HCT116 (cell line): ENCODE data around the gene PLD1. TPM values are rescaled to one million over a fixed set of nuclear protein-coding genes. Genes with fewer than 3 reads are reported as not detected.

Experiments
- ATAC-seq: fragments of 200-7000 bp; cut with Tn5 transposase; 2 replicates; pipeline ENCODE4 v1.9.1; 2020; ENCODE audit warnings: mild to moderate bottlenecking, moderate library complexity
- BruUV-seq: library from RNA; stranded (reverse); fragments of 400-500 nt; replicated peaks from 2 replicates; lab custom pipeline; 2021; lab: Mats Ljungman, UMichigan
- CTCF ChIA-PET: fragments of 300-600 bp; sonication (Branson Sonifier 250); formaldehyde crosslinking; loops from one replicate; lab custom pipeline; 2021; ENCODE audit warnings: antibody characterized with exemption; lab: Charles Lee
- POLR2A ChIA-PET: fragments of 300-600, 350-600 bp; sonication (Branson Sonifier 250); formaldehyde crosslinking; loops from one replicate; lab custom pipeline; 2021; ENCODE audit warnings: antibody characterized with exemption; lab: Charles Lee
- RAD21 ChIA-PET, 2 experiments: fragments of 300-600 bp; sonication (Branson Sonifier 250); formaldehyde crosslinking; loops; one replicate each; lab custom pipeline; 2023; ENCODE audit warnings: low total read pairs in 2 of 2; ENCODE audit not compliant: uncharacterized antibody in 2 of 2, unreplicated experiment in 2 of 2, low non-redundant PET in 1 of 2; lab: Charles Lee
- DNase-seq: peaks from one replicate; pipeline ENCODE4 v3.0.0-alpha.2; 2010; ENCODE audit warnings: low read depth, low spot score
- H2AFZ ChIP-seq: fragments of 200-600 bp; shearing (Covaris generic), sonication (generic); 2 replicates; pipeline ENCODE4 v1.6.1; 2017; ENCODE audit warnings: low read depth, mixed run types, mixed read lengths, antibody characterized with exemption, low read length; ENCODE audit not compliant: poor library complexity, severe bottlenecking
- H3K27ac ChIP-seq: 2 replicates; pipeline ENCODE4 v1.5.1; 2012; ENCODE audit warnings: low read depth, low read length
- H3K27me3 ChIP-seq: fragments of 200-600 bp; sonication (generic); 2 replicates; pipeline ENCODE4 v1.6.1; 2016; ENCODE audit warnings: mixed run types, low read length, mixed read lengths; ENCODE audit not compliant: insufficient read depth
- H3K36me3 ChIP-seq, 2 experiments: fragments of 200-500 bp in 1 of 2; fragments of 200-600 bp in 1 of 2; sonication (Bioruptor generic) in 1 of 2; sonication (generic) in 1 of 2; 2 replicates each; pipeline versions ENCODE4 v1.5.1 to v1.6.1; 2014 to 2016; ENCODE audit warnings: low read length in 2 of 2, inconsistent platforms in 1 of 2, mixed read lengths in 1 of 2, mixed run types in 1 of 2; ENCODE audit not compliant: insufficient read depth in 2 of 2, control insufficient read depth in 1 of 2
- H3K4me1 ChIP-seq, 2 experiments: fragments of 200-600 bp in 1 of 2; sonication (generic) in 1 of 2; 2 replicates each; pipeline versions ENCODE4 v1.5.1 to v1.6.1; 2012 to 2017; ENCODE audit warnings: low read length in 2 of 2, inconsistent platforms in 1 of 2, mild to moderate bottlenecking in 1 of 2, mixed read lengths in 1 of 2, mixed run types in 1 of 2, moderate library complexity in 1 of 2; ENCODE audit not compliant: insufficient read depth in 2 of 2, control insufficient read depth in 1 of 2
- H3K4me2 ChIP-seq: fragments of 200-600 bp; sonication (generic); 2 replicates; pipeline ENCODE4 v1.6.1; 2017; ENCODE audit warnings: mixed run types, low read length, mixed read lengths
- H3K4me3 ChIP-seq, 2 experiments: fragments of 200-600 bp in 1 of 2; sonication (generic) in 1 of 2; replicated peaks in 1 of 2; 2 replicates each; pipeline ENCODE4 v1.5.1; 2011 to 2016; ENCODE audit warnings: low read length in 2 of 2, control low read depth in 1 of 2, low read depth in 1 of 2, mild to moderate bottlenecking in 1 of 2, mixed read lengths in 1 of 2, mixed run types in 1 of 2
- H3K79me2 ChIP-seq: fragments of 200-600 bp; sonication (generic); 2 replicates; pipeline ENCODE4 v1.6.1; 2017; ENCODE audit warnings: mild to moderate bottlenecking, mixed run types, low read length, moderate library complexity, mixed read lengths; ENCODE audit not compliant: insufficient read depth
- H3K9ac ChIP-seq: fragments of 200-600 bp; sonication (generic); 2 replicates; pipeline ENCODE4 v1.6.1; 2016; ENCODE audit warnings: low read length, mixed read lengths
- H3K9me2 ChIP-seq: fragments of 200-600 bp; sonication (generic), shearing (Covaris generic); 2 replicates; pipeline ENCODE4 v1.6.1; 2017; ENCODE audit warnings: mixed run types, mild to moderate bottlenecking, moderate library complexity; ENCODE audit not compliant: insufficient read depth
- H3K9me3 ChIP-seq, 2 experiments: fragments of 200-500 bp in 1 of 2; fragments of 200-600 bp in 1 of 2; sonication (Bioruptor generic) in 1 of 2; sonication (generic) in 1 of 2; 2 replicates each; pipeline ENCODE4 v1.6.1; 2014 to 2017; ENCODE audit warnings: low read length in 2 of 2, mixed read lengths in 2 of 2, inconsistent platforms in 1 of 2, low read depth in 1 of 2, mild to moderate bottlenecking in 1 of 2, mixed run types in 1 of 2, moderate library complexity in 1 of 2; ENCODE audit not compliant: control insufficient read depth in 1 of 2, insufficient read depth in 1 of 2
- H4K20me1 ChIP-seq: fragments of 200-600 bp; sonication (generic), shearing (Covaris generic); 2 replicates; pipeline ENCODE4 v1.6.1; 2017; ENCODE audit warnings: mixed run types, mild to moderate bottlenecking, moderate library complexity; ENCODE audit not compliant: insufficient read depth
- CBX3 ChIP-seq: IDR thresholded peaks from 2 replicates; pipeline ENCODE4 v1.6.1; 2012; ENCODE audit warnings: low read depth
- CEBPB ChIP-seq: IDR thresholded peaks from 2 replicates; pipeline ENCODE4 v1.6.1; 2012; ENCODE audit warnings: low read depth
- CTCF ChIP-seq, 3 experiments: fragments of 200-600 bp in 1 of 3; sonication (generic) in 1 of 3; IDR thresholded peaks in 2 of 3; conservative IDR thresholded peaks in 1 of 3; 2 replicates each; pipeline ENCODE4 v1.5.1; 2012 to 2017; ENCODE audit warnings: low read depth in 2 of 3, low read length in 2 of 3, antibody characterized with exemption in 1 of 3, borderline replicate concordance in 1 of 3, control low read depth in 1 of 3, mild to moderate bottlenecking in 1 of 3, mixed read lengths in 1 of 3, mixed run types in 1 of 3, moderate library complexity in 1 of 3; ENCODE audit not compliant: insufficient read depth in 1 of 3
- EGR1 ChIP-seq: IDR thresholded peaks from 2 replicates; pipeline ENCODE4 v1.6.1; 2012; ENCODE audit warnings: low read depth
- ELF1 ChIP-seq: IDR thresholded peaks from 2 replicates; pipeline ENCODE4 v1.6.1; 2012; ENCODE audit warnings: low read depth, borderline replicate concordance
- FOSL1 ChIP-seq: IDR thresholded peaks from 2 replicates; pipeline ENCODE4 v1.6.1; 2012; ENCODE audit warnings: low read depth
- JUND ChIP-seq: IDR thresholded peaks from 2 replicates; pipeline ENCODE4 v1.6.1; 2012
- MAX ChIP-seq: IDR thresholded peaks from 2 replicates; pipeline ENCODE4 v1.6.1; 2012
- POLR2A ChIP-seq: IDR thresholded peaks from 2 replicates; pipeline ENCODE4 v1.7.0; 2011; ENCODE audit warnings: borderline replicate concordance; ENCODE audit not compliant: insufficient read depth, insufficient read length; ENCODE audit errors: extremely low read depth
- POLR2AphosphoS5 ChIP-seq: IDR thresholded peaks from 2 replicates; pipeline ENCODE4 v1.6.1; 2011; ENCODE audit warnings: mild to moderate bottlenecking, low read depth, low read length, moderate library complexity
- RAD21 ChIP-seq: IDR thresholded peaks from 2 replicates; pipeline ENCODE4 v1.6.1; 2012; ENCODE audit warnings: low read depth, mild to moderate bottlenecking
- REST ChIP-seq: IDR thresholded peaks from 2 replicates; pipeline ENCODE4 v1.6.1; 2012; ENCODE audit warnings: low read depth
- SIN3A ChIP-seq: IDR thresholded peaks from 2 replicates; pipeline ENCODE4 v1.6.1; 2012; ENCODE audit warnings: low read depth
- SRF ChIP-seq: IDR thresholded peaks from 2 replicates; pipeline ENCODE4 v1.6.1; 2012; ENCODE audit warnings: low read depth
- TCF7L2 ChIP-seq: IDR thresholded peaks from 2 replicates; pipeline ENCODE4 v1.7.0; 2011; ENCODE audit warnings: borderline replicate concordance, inconsistent platforms; ENCODE audit not compliant: insufficient read depth, insufficient read length; ENCODE audit errors: extremely low read depth
- YY1 ChIP-seq: IDR thresholded peaks from 2 replicates; pipeline ENCODE4 v1.6.1; 2011; ENCODE audit warnings: low read length, low read depth, moderate library complexity, mild to moderate bottlenecking; ENCODE audit not compliant: insufficient replicate concordance; ENCODE audit errors: extremely low read depth
- ZBTB33 ChIP-seq: IDR thresholded peaks from 2 replicates; pipeline ENCODE4 v1.6.1; 2011; ENCODE audit warnings: mild to moderate bottlenecking, low read length, moderate library complexity; ENCODE audit not compliant: insufficient replicate concordance; ENCODE audit errors: extremely low read depth
- ZNF274 ChIP-seq: fragments of 200-500 bp; sonication (Bioruptor generic); IDR thresholded peaks from 2 replicates; pipeline ENCODE4 v1.6.1; 2014; ENCODE audit warnings: mild to moderate bottlenecking, low read depth, low read length, inconsistent platforms
- intact Hi-C: fragments of 100-400 bp; cut with micrococcal nuclease; formaldehyde crosslinking; loops from 2 replicates; pipeline ENCODE4 v1.10.0; 2022
- total RNA-seq: library from RNA; stranded (reverse); gene quantifications from one replicate; pipeline ENCODE4 v1.2.1, GENCODE V29; 2021; ENCODE audit not compliant: unreplicated experiment
- TF ChIP-seq, protein P1 (sequence below): IDR thresholded peaks from 2 replicates; pipeline ENCODE4 v1.6.1; 2012

Gene PLD1
- total RNA-seq, 1 experiment from 2014 or later, result 8.4 TPM

DNA sequence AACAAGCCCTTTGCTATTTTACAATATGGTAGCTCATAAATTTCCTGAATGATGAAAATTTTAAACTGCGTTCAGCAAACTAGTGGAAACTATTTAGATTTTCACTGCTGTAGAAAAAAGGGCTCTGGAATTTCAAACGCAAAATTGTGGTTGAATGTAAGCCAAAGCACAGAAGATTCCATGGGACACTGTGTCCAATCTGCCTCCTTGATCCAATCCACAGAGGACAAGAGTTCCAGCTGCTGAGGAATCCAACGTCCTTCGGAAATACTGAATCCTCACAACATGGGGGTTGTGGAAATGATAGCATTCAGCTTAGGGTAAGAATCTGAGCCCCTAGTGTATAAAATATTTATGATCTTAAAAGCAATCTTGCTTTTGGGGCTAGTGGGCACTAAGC is 161.0 kb downstream of the PLD1 start:
- H3K9me3 ChIP-seq, result no peaks in the 10 kb centered on the region
- no peaks in the 10 kb centered on the region for H3K79me2 ChIP-seq
- ATAC-seq (no peak), DNase-seq (no peak)
- no peaks in the 10 kb centered on the region for H3K27me3 ChIP-seq
- H3K4me1 ChIP-seq, result no peaks in the 10 kb centered on the region
- no peaks in the 10 kb centered on the region for H3K36me3 ChIP-seq
- no peaks in the 10 kb centered on the region for H3K9me2 ChIP-seq
- H3K4me2 ChIP-seq, result no peak overlapping the region
- TF ChIP-seq CTCF (IDR thresholded peaks at IDR 0.05 in 2 of 3, conservative IDR thresholded peaks at IDR 0.05 in 1 of 3; ENCODE audit: borderline replicate concordance in 1 of 3, insufficient read depth in 1 of 3, low read depth in 2 of 3, low read length in 2 of 3) (no peak), ZNF274 (no peak), FOSL1 (no peak), MAX (no peak), POLR2A (no peak), ZBTB33 (no peak), JUND (no peak), EGR1 (no peak), RAD21 (no peak), TCF7L2 (no peak), YY1 (no peak), POLR2AphosphoS5 (no peak), CEBPB (no peak), REST (no peak), CBX3 (no peak), SRF (no peak), SIN3A (no peak), ELF1 (no peak)
- TF ChIP-seq, protein P1, sequence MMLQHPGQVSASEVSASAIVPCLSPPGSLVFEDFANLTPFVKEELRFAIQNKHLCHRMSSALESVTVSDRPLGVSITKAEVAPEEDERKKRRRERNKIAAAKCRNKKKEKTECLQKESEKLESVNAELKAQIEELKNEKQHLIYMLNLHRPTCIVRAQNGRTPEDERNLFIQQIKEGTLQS, result no peak
- RAD21 ChIA-PET, result no interaction called here
- CTCF ChIA-PET, result interaction anchor here (0.7 kb wide), 1 partner anchor 185 kb away, joined by 3 read pairs; no protein-coding TSS in a partner anchor
- no peak overlapping the region for H2AFZ ChIP-seq
- no peaks in the 10 kb centered on the region for H4K20me1 ChIP-seq
- POLR2A ChIA-PET, result no interaction called here
- H3K9ac ChIP-seq, result no peak overlapping the region
- intact Hi-C loops, result loop anchor here (5.0 to 10.0 kb wide), 4 partner anchors 684 to 1016 kb away; no protein-coding TSS in a partner anchor
- H3K4me3 ChIP-seq, result no peak overlapping the region
- no peak overlapping the region for H3K27ac ChIP-seq
- no TSS peak for BruUV-seq
